Endometrial microvascular endothelial cells (primary cell): Measurements from ENCODE around the gene FOXO1. TPM values are rescaled to one million over a fixed set of nuclear protein-coding genes. Genes with fewer than 3 reads are reported as not detected.
"Not testable (repeated sequence)": the region's sequence is repeated elsewhere in the genome, so short reads cannot be mapped to it uniquely, and the experiment has no call there.

Source experiments
- in situ Hi-C: cut with HindIII; loops from 2 replicates; pipeline ENCODE4 v1.10.0; 2017; ENCODE audit warnings: low sequenced_read_pairs, low pct_unique_long_range_greater_than_20kb; ENCODE audit errors: inconsistent ontology term
- total RNA-seq: library from RNA; depleted of rRNA; stranded (reverse); fragments of >200 nt; gene quantifications from one replicate; pipeline ENCODE4 v1.2.3, GENCODE V29; 2015; ENCODE audit errors: inconsistent ontology term

FOXO1 gene
- total RNA-seq, 1 donor from 2014 or later, result 13.7 TPM

DNA sequence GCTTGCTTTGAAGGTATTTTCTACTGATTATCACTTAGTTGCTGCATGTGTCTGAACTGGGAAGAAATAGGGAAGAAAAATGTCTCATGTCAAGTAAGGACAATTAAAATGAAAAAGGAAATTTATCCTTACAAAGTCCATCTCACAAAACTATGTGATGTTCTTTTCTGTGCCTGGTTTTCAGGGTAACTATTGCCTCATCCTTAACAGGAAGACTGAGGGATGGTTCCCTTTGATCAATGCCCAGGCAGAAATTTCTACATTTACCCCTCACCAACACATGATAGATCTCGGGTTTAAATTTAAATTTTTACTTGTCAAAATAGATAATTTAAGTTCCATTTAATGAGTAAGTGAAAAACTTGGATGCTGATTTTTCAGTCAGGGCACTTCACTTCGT, 3.9 kb upstream of the FOXO1 start:
- in situ Hi-C loops, result no loop called here

DNA sequence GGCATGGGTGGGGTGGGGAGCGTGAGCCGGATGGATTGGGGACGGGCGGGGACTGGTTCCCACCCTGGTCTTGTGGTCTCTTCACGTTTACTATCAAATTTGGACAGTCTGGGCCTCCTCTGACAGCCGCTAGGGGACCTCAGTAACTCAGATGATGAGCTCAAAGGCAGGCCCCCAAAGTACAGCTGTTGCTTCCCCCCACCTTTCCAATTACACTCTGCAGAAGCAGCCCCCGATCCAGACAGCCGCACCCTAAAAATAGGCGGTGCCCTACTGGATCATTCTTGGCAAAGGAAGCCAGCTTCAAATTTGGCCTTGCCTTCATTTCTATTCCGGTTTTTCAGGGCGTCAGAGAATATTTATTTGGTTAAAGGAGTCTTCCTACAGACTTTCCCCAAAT, 1.9 kb upstream of the FOXO1 start:
- in situ Hi-C loops, result no loop called here

DNA sequence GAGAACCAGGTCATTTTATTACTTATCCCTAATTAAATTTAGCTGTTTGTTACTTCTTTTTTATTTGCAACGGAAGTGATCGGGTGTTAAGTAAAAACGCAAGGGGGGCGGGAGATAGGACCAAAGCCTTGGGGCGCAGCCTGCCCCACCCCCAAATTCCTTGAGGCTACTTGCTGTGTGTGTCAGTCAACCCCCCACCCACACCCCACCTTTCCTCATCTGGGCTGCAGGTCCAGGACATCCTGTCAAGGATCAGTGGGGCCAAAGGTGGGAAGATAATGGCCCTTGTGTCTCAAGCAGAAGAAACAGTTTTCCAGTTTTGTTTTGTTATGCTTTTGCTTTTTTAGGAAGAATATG, 1.2 kb upstream of the FOXO1 start:
- in situ Hi-C loops, result no loop called here

DNA sequence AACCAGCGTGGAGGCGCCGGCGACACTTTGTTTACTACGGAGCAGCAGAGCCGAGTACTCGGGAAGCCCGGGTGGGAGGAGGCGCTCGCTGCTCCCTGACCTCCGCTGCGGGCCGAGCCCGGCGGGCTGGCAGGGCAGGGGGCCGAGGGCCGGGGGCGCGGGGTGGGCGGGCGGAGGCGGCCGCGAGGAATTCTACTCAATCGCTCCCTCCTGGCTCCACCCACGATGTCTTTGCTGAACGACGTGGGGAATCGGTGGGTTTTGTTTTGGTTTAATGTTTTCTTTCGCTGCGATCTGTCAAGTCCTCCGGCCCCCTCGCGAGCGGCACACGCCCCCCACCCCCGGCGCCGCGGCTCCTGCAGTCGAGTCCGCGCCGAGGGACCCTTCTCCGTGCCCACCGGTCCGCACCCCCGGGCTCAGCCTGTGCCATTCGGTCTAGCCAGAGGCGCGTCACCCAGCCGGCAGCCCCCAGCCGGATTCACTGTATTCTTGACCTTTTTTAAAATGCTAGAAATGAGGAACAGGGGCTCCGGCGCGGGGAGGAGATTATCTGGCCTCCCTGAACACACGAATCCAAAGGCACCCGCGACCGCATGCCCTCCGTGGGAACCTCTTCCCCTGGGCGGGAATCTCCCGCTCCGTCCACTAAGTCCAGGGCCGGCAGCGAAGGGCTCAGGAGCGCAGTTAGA, 636 bp upstream of the FOXO1 start:
- in situ Hi-C loops, result no loop called here

DNA sequence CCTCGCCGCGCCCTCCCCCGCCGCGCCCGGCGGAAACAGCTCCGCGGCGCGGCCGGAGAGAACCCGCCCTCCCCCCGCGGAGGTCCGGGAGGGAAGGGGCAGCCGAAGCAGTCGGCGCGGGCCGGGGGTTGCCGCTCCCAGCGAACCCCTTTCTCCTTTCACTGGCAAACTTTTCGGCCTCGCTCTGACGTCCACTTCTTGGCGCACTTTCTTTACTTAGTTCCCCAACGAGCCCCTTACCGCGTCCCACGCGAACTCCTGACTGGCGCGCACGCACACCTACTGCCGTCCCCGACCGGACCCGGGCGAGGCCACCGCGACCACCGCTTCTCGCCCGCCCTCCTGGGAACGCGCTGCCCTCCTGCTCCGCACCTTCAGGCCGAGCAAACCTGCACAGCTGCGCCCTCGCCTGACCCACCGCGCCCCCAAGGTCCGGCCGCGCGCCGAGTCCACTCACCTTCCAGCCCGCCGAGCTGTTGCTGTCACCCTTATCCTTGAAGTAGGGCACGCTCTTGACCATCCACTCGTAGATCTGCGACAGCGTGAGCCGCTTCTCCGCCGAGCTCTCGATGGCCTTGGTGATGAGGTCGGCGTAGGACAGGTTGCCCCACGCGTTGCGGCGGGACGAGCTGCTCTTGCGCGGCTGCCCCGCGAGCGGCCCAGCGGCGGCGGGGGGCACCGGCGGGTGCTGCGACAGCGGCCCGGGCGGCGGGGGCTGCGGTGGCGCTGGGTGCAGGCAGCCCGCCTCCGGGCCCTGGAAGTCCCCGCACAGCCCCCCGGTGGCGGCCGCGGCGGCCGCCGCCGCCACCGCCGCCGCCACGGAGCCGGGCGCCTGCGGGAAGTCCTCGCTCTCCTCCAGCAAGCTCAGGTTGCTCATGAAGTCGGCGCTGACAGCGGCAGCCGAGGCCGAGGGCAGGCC, 1.1 kb downstream of the FOXO1 start:
- in situ Hi-C loops, result no loop called here

DNA sequence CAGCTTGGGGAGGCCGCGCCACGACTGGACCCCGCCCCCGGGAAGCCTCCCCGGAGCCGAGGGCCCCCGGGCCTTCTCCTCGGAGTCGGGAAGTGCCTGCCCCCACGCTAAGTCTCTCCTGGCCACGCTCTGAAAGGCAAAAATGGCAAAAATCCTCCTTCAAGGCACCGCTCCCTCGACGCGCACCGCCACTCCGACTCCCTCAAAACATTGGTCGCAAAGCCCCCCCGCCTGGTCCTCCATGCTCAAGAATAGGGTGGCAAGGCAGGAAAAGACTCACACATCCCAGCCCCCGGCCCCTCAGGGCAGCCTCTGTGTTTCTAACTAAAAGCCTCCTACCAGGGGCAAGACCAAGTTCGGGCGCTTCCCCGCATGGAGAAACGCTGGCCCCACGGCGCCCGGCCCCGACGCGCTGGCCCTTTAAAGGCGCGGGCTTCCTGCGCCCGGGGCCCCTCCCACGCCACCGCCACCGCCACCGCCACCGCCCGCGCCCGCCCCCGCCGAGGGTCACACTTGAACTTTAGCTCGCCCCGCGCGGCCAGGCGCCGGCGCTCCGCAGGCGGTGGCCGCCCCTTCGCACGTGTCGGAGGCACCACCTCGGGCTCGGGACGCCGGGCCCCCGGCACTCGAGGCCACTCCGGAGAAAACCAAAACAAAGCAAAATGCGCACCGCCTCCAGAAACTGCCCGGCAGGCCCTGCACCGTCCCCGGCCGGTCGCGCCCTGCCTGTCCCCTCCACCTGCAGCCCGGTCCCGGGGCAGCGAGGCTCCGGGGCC, 1.9 kb downstream of the FOXO1 start:
- in situ Hi-C loops, result no loop called here

DNA sequence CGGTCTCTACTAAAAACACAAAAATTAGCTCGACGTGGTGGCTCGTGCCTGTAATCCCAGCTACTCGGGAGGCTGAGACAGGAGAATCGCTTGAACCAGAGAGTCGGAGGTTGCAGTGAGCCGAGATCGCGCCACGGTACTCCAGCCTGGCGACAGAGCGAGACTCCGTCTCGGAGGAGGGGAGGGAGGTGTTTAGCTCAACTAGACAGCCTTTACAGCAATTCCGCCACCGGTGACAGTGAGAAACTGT, 2.4 kb downstream of the FOXO1 start:
- in situ Hi-C loops, result not testable (repeated sequence)

DNA sequence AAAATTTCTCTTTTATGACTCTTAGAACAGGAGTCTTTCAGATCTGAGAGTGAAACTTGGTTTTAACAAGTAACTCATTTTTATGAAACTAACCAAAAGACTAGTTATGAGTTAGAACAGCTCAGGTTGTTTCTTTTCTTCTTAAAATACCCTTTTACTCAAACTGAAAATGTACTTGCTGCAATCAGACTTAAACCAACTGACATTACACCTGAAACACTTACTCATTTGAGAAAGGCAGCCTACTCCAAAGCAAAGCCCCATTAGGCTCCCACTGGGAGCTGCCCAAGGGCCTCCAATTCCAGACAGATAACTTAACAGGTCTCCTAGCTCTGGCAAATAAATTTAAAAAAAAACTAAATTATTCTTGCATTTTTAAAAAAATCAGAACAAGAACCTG, 3.6 kb downstream of the FOXO1 start:
- in situ Hi-C loops, result no loop called here

DNA sequence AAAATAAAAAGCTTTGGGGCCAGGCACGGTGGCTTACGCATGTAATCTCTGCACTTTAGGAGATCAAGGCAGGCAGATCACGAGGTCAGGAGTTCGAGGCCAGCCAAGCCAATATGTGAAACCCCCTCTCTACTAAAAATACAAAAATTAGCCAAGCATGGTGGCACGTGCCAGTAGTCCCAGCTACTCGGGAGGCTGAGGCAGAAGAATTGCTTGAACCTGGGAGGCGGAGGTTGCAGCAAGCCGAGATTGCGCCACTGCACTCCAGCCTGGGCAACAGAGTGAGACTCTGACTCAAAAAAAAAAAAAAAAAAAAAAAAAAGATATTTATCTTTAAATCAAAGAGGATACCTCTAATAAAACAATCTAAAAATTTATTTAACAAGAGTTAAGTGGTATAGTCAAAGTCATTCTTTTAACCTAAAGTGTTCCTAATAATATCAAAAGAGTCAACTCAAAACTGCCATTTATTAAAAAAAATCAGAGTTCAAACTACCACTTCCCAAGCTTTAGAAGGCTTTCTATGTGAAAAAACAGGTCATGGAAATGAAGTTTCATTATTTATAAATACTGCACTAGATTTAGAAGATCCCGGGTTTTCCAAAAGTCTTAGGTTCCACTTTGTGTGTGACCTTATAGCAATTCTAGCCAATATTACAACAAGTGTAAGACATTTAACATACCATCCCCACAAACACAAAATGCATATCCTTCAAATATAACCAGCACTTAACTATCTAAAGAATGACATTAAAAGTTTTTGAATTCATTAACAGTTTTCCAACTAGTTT, 4.4 kb downstream of the FOXO1 start:
- in situ Hi-C loops, result no loop called here

DNA sequence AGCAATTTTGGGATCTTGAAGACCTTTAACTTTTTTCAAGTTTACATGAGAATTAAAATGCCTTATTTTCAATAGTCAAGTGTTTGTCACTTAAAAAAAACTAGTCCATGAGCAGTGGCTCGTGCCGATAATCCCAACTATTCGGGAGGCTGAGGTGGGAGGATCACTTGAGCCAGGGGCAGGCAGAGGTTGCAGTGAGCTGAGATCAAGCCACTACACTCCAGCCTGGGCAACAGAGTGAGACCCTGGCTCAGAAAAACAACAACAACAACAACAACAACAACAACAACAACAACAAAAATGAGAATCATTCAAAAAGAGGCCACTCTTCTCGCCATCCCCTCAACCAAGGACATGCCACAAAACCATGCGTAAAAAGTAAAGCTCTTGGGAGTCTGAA, 5.7 kb downstream of the FOXO1 start:
- in situ Hi-C loops, result no loop called here

DNA sequence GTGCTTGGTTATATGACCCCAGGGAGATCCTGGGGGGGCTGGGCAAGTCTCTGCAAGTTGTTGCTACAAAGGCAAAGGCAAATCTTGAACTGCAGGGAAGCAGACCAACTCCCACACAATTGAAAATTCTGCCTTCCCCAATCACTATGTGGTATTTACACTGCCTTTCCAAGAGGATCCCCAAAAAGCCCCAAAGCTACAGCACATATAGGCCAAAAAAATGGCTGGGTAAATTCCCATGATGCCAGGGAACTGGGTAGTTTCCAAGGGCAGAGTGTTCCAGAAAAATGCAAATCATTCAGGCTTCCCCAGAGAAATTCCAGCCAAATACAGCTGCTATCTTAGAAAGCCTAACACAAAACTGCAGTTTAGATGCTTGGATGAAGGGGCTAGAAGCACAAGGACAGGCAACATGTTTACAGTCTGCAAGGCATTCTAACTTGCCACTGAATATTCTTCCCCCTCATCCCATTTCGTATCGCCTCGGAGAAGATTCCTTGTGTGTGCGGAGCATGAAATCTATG, 6.2 kb downstream of the FOXO1 start:
- in situ Hi-C loops, result no loop called here

DNA sequence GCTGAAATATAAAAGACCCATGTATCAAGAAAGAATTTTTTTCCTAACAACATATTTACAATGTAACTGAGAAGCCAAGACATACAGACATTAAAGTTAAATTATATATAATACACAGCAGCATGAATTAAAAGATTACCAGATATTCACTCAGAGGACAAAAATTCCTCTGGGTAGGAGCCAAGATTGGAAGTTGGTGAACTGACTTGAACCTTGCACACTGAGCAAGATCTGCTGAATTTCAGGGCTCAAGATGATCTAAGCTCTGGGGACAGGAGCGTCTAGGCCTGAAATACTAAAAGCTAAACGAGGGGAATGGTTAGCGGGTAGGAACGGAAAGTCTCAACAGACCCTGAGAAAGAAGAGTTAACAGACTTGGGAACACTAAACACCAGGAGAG, 8.5 kb downstream of the FOXO1 start:
- in situ Hi-C loops, result no loop called here

DNA sequence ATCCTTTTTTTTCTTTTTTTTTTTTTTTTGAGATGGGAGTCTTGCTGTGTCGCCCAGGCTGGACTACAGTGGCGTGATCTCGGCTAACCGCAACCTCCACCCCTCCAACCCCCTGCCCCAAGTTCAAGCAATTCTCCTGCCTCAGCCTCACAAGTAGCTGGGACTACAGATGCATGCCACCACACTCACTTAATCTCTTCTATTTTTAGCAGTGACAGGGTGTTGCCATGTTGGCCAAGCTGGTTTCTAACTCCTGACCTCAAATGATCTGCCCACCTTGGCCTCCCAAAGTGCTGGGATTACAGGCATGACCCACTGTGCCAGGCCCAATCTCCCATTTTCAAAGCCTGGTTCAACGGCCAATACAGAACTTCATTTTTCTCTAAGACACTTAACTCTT, 9.1 kb downstream of the FOXO1 start:
- in situ Hi-C loops, result no loop called here

DNA sequence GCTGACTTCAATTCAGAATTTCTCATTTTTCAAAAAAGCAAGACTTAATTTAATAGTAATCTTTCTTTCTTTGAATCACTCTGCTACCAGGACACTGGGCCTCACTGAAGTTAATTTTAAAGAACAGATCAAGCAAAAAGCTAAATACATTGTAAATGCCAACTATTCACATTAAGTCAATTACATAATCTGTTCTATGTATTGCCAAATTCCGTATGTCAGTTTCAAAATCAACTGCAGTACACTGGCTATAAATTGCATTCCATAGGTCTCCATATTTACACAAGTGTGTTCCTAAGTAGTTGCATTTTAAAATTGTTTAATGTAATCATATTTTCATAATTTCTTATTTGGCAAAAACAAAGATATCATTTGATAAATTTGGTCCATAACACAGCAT, 10.1 kb downstream of the FOXO1 start:
- in situ Hi-C loops, result no loop called here

DNA sequence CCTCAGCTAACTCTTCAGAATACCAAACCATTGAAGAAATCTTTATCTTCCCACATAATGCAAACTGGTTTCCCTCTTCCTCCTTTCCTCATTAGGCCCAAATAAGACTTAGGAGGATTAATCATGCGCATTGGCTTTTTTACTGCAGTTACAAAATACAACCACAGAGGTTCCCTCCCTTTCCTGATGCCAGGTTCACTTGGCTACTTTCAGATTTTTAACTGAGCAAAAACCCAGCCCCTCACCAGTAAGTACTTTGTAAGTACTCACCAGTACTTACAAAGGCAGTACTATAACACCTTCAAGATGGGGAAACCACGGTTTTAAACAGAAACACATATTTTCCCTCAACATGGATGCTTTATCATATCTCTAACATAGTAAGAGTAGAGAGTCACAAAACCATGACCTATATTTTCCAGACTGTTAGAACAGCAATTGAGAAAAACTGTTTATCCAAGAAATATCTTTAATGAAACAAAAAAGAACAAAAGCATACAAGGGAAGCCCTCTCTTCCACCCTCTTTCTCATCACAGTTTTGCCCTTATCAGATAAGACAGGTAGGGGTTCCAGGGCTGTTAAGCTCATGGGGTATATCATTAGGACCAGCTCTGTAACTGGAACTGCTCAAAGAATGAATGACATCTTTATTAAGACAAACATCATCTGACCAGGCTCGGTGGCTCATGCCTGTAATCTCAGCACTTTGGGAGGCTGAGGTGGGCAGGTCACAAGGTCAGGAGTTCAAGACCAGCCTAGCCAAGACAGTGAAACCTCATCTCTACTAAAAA, 12.7 kb downstream of the FOXO1 start:
- in situ Hi-C loops, result no loop called here

DNA sequence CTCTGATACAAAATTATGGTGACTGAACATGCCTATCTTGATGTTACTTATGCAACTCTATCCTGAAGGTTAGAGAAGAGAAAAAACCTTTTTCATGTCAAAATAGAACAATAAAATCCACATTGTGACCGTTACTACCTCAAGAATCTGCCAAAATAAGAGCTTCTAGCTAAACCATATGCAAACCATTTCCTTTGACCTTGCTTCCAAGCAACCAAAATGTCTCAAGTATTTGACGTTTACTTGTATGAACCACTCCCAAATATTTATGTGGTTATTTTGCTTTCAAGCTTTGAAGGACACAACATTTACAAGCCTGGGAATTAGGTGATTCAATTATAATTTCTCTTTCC, 13.9 kb downstream of the FOXO1 start:
- in situ Hi-C loops, result no loop called here

DNA sequence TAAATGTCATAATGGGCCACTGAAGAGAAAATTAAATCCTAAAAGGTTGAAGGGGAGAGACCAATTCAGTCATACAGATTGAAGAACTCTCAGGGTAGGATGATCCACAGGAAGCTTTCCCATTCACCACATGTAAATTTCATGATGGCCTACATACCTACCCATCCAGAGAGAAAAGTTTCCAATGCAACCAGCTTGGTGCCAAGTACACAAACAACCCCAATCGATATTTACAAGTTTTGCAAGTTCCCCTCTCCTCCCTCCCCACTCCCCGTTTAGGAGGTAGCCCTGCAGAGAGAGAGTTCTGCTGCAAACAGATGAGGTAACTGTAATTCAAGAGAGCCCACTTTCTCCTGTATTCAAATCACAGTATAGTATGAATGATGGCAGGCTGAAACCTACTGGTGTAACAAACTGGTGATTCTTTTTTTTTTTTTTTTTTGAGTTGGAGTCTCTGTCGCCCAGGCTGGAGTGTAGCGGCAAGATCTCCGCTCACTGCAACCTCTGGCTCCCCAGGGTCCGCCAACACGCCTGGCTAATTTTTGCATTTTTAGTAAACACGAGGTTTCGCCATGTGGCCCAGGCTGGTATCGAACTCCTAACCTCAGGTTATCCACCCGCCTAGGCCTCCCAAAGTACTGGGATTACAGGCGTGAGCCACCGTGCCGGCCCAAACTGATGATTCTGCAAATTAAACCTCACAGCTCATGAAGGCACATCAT, 14.4 kb downstream of the FOXO1 start:
- in situ Hi-C loops, result no loop called here

DNA sequence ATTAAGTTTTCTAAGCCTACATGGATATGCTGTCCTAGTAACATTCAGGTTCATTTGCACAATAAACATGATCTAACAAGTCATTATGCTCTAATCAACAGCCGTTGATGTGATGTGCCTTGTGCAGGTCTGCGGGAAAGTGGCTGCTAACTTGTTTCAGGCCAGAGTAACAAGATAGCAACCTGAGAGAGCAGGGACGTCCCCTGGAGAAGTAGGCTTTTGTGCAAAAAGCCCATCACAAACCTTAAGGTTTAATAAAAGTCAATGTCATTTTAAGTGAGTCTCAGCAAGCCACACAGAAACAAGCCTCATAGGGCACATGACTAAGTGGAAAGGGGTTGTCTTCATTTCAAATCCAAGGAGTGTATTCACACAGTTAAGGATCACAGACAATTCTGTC, 17.6 kb downstream of the FOXO1 start:
- in situ Hi-C loops, result no loop called here
